ENCODE results near the gene KRTAP10-4.
"Not testable (repeated sequence)": the region's sequence is repeated elsewhere in the genome, so short reads cannot be mapped to it uniquely, and the experiment has no call there.

Gene KRTAP10-4

DNA sequence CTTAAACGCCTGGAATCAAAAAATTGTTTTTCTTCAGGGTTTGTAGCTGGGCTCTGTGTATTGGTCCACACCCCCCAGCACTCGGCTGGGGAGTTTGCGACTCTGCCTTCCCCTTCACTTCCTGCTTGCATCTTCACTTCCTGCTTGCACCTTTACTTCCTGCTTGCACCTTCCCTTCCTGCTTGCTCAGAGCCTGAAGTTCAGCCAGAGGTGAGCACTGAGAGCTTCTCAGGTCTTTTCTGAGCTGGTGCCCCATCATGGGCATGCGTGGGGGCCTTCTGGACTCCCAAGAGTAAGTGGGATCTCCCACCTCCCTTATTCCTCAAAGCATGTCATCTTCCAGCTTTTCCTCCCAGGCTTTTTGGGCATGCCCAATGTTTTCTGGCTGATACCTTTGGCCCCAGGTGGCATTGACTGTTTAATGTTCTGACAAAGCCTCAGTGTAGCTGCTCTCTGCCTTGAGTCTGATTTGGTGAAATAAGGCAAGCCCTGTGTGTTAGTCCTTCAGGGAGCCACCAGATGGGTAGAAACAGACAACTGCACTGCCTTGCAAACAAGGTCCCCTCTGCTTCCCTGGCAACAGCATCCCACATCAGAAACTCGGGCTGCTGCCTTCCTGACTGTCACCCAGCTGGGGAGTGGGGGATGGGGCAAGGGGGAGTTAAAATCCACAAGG, 25.7 kb upstream of the KRTAP10-4 start:
- H3K27ac ChIP-seq, result no peak overlapping the region
- TF ChIP-seq, protein P1, sequence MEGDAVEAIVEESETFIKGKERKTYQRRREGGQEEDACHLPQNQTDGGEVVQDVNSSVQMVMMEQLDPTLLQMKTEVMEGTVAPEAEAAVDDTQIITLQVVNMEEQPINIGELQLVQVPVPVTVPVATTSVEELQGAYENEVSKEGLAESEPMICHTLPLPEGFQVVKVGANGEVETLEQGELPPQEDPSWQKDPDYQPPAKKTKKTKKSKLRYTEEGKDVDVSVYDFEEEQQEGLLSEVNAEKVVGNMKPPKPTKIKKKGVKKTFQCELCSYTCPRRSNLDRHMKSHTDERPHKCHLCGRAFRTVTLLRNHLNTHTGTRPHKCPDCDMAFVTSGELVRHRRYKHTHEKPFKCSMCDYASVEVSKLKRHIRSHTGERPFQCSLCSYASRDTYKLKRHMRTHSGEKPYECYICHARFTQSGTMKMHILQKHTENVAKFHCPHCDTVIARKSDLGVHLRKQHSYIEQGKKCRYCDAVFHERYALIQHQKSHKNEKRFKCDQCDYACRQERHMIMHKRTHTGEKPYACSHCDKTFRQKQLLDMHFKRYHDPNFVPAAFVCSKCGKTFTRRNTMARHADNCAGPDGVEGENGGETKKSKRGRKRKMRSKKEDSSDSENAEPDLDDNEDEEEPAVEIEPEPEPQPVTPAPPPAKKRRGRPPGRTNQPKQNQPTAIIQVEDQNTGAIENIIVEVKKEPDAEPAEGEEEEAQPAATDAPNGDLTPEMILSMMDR (conservative IDR thresholded peaks at IDR 0.05; ENCODE audit: low read depth), result no peak
- POLR2A ChIA-PET (ENCODE audit: low non-redundant PET), result no interaction called here
- CTCF ChIA-PET, result no interaction called here
- DNase-seq (ENCODE audit: low spot score), result no peak

DNA sequence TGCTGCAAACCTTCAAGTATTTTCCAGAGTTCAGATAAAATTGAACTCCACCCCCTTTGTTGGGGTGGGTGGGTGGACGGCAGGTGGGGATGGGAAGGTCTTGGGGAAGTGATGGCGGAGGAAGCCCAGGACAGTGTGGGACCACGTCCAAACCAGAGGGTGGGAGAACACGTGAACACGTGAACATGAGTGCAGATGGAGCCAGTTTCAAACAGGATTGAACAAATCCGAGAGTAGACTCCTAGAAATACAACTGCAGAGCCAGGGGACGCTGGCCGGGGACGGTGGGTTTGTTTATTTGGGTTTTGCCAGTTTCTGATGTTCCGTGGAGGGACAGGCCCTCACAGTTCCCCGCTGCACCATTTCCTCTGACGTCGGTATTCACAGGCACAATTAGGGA, 25.1 kb upstream of the KRTAP10-4 start:
- ChIA-PET CTCF (no interaction called here), POLR2A (ENCODE audit: low non-redundant PET) (no interaction called here)
- no peak for DNase-seq (ENCODE audit: low spot score)
- no peak overlapping the region for H3K27ac ChIP-seq
- TF ChIP-seq, protein P1 (conservative IDR thresholded peaks at IDR 0.05; ENCODE audit: low read depth), result no peak

DNA sequence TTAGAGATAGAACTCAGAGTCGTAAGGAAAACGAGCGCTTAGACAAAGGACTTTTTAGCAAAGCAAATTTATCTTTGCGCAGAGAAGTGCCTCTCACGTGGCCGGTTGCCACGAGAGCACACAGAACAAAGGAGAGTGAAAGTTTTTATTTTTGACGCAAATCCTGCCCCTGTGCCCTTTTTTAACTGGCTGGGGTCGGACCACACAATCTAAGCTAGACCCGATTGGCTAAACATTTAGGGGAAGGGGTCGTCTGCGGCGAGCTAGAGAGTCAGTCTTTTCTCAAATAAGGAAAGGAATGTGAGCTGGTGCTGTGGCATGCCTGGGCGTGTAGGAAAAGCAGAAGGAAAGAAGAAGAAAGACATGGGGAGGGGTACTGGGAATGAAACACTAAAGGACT, 24.6 kb upstream of the KRTAP10-4 start:
- ChIA-PET POLR2A (ENCODE audit: low non-redundant PET) (no interaction called here), CTCF (no interaction called here)
- TF ChIP-seq, protein P1 (conservative IDR thresholded peaks at IDR 0.05; ENCODE audit: low read depth), result no peak
- no peak overlapping the region for H3K27ac ChIP-seq
- DNase-seq (ENCODE audit: low spot score), result no peak

DNA sequence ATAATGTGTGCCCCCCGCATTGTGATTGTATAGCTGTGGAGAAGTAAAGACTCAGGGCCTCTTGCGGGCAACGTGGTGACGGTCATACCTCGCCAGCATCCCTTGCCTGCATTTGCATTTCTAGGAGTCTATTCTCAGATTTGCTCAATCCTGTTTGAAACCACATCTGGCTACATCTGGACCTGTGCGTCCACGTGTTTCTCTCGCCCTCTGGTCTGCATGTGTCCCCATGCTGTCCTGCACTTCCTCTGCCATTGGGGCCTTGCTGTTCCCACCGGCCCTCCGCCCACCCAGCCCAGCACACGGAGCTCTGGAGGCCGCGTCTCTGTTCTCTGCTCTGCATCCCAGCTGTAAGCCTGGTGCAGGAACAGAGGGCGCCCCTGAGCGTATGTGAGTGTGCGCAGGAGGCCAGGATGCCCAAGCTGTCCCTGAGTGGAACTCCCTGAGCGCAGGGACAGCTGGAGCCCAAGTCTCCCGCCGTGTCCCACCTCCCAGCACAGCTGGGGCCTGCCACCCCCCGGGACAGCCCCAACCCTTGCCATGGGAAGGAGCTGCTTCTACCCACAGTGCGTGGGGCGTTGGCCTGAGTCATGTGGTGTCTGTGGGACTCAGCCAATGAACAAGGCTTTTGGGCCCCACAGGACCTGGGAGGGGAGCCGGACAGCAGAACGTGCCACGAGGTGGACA, 23.9 kb upstream of the KRTAP10-4 start:
- no peak overlapping the region for H3K27ac ChIP-seq
- CTCF ChIA-PET, result interaction anchor here (0.6 kb wide), 1 partner anchor 35 kb away, joined by 3 read pairs; no protein-coding TSS in a partner anchor

DNA sequence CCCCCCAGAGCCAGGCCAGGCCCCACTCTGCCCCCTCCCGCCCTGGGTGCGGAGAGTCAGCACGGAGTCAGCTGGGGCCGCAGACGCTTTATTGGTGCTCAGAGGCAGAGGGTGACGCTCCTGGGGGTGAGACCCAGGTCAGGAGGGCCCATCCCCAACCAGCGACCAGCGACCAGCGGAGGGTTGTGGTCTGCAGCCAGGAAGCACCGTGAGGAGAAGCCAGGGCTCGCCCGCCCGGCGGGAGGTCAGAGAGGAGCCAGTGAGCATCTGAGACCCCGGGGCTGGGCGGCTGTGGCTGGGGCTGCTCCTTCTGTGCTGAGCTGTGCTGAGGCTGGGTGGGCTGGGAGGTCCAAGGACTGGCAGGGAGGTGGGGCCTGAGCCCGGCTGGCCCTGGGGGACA, 23.2 kb upstream of the KRTAP10-4 start:
- not testable (repeated sequence) for DNase-seq (ENCODE audit: low spot score); H3K27ac ChIP-seq
- CTCF ChIA-PET, result interaction anchor here (0.6 to 0.7 kb wide), 2 partner anchors 84 to 137 kb away, joined by 4 read pairs; no protein-coding TSS in a partner anchor
- POLR2A ChIA-PET (ENCODE audit: low non-redundant PET), result interaction anchor here (0.5 kb wide), 1 partner anchor 10 kb away, joined by 3 read pairs; no protein-coding TSS in a partner anchor

More for the DNA sequence above, 23.9 kb upstream of the KRTAP10-4 start:
- no peak for DNase-seq (ENCODE audit: low spot score)
- TF ChIP-seq, protein P1 (conservative IDR thresholded peaks at IDR 0.05; ENCODE audit: low read depth), result no peak
- POLR2A ChIA-PET (ENCODE audit: low non-redundant PET), result interaction anchor here (0.5 kb wide), 1 partner anchor 11 kb away, joined by 3 read pairs; no protein-coding TSS in a partner anchor

DNA sequence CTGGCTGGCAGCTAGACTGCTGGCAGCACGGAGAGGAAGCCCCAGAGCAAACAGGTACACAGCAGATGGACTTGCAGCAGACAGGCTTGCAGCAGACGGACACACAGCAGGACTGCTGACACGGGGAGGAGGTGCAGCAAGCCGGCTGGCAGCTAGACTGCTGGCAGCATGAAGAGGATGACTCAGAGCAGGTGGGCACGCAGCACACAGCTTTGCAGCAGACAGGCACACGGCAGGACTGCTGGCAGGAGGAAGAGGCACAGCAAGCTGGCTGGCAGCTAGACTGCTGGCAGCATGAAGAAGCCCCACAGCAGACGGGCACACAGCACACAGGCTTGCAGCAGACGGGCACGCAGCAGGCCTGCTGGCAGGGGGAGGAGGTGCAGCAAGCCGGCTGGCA, 22.7 kb upstream of the KRTAP10-4 start:
- CTCF ChIA-PET, result interaction anchor here (0.6 to 0.7 kb wide), 2 partner anchors 84 to 136 kb away, joined by 4 read pairs; no protein-coding TSS in a partner anchor
- no peak for DNase-seq (ENCODE audit: low spot score)

More for the DNA sequence above, 22.7 kb upstream of the KRTAP10-4 start:
- POLR2A ChIA-PET (ENCODE audit: low non-redundant PET), result no interaction called here
- H3K27ac ChIP-seq, result no peak overlapping the region
- TF ChIP-seq, protein P1 (conservative IDR thresholded peaks at IDR 0.05; ENCODE audit: low read depth), result no peak
